Small intestine (tissue), 7 donors: ENCODE data around the gene SPTB. TPM values are rescaled to one million over a fixed set of nuclear protein-coding genes. Genes with fewer than 3 reads are reported as not detected.
"Not testable (repeated sequence)": the region's sequence is repeated elsewhere in the genome, so short reads cannot be mapped to it uniquely, and the experiment has no call there.

ENCODE experiments used
- DNase-seq, 2 donors: peaks; one replicate each; pipeline versions ENCODE4 v3.0.0 to v3.0.0-alpha.2; 2013
- FAIRE-seq: peaks from 2 replicates; lab custom pipeline; 2012; peaks lifted over from hg19 to GRCh38; lab: Jason Lieb, UNC
- H3K27ac ChIP-seq, 3 donors: one replicate each; pipeline ENCODE4 v1.5.1; 2013; ENCODE audit warnings: low read length in 2 of 3, mild to moderate bottlenecking in 2 of 3, control low read depth in 1 of 3, inconsistent platforms in 1 of 3, low read depth in 1 of 3, moderate library complexity in 1 of 3
- H3K27me3 ChIP-seq, 3 donors: one replicate each; pipeline ENCODE4 v1.6.1; 2013; ENCODE audit warnings: low read length in 3 of 3, inconsistent platforms in 1 of 3; ENCODE audit not compliant: control insufficient read depth in 3 of 3, insufficient read depth in 3 of 3
- H3K36me3 ChIP-seq, 3 donors: one replicate each; pipeline ENCODE4 v1.6.1; 2013; ENCODE audit warnings: low read length in 3 of 3, inconsistent platforms in 1 of 3, low read depth in 1 of 3, mild to moderate bottlenecking in 1 of 3, moderate library complexity in 1 of 3; ENCODE audit not compliant: control insufficient read depth in 3 of 3, insufficient read depth in 2 of 3
- H3K4me1 ChIP-seq, 3 donors: one replicate each; pipeline ENCODE4 v1.6.1; 2013; ENCODE audit warnings: low read length in 2 of 3, inconsistent platforms in 1 of 3, low read depth in 1 of 3, mild to moderate bottlenecking in 1 of 3, moderate library complexity in 1 of 3; ENCODE audit not compliant: control insufficient read depth in 3 of 3, insufficient read depth in 2 of 3
- H3K4me3 ChIP-seq, 3 donors: one replicate each; pipeline ENCODE4 v1.5.1; 2013; ENCODE audit warnings: low read length in 3 of 3, control low read depth in 1 of 3, inconsistent platforms in 1 of 3, low read depth in 1 of 3, mild to moderate bottlenecking in 1 of 3, moderate library complexity in 1 of 3
- H3K9me3 ChIP-seq, 2 donors: one replicate each; pipeline ENCODE4 v1.6.1; 2013; ENCODE audit warnings: low read depth in 1 of 2, low read length in 1 of 2; ENCODE audit not compliant: control insufficient read depth in 2 of 2, insufficient read depth in 1 of 2
- WGBS, 3 donors: extraction: QIAGEN DNeasy Blood & Tissue Kit; methylation state at CpG; one replicate each; pipeline ENCODE4 v1.1.7; 2013; 5-methylcytosine and 5-hydroxymethylcytosine counted together
- polyA plus RNA-seq, 4 donors: library from polyadenylated mRNA; stranded (reverse) in 3 of 4; unstranded in 1 of 4; fragments of 200-250 nt in 3 of 4; fragments of 120-200 nt in 1 of 4; gene quantifications; one replicate each; pipeline versions ENCODE4 v1.2.1 to v1.2.3, GENCODE V29; 2013
- donor health status: healthy with polysubstance abuse.
- donor health status: control.
- donor health status: control.
- donor health status: Bipolar disorder and iron deficiency.
- donor health status: healthy.

Gene SPTB
- polyA plus RNA-seq, 4 donors, result under 0.01 to 1.2 (median 0.66) TPM

DNA sequence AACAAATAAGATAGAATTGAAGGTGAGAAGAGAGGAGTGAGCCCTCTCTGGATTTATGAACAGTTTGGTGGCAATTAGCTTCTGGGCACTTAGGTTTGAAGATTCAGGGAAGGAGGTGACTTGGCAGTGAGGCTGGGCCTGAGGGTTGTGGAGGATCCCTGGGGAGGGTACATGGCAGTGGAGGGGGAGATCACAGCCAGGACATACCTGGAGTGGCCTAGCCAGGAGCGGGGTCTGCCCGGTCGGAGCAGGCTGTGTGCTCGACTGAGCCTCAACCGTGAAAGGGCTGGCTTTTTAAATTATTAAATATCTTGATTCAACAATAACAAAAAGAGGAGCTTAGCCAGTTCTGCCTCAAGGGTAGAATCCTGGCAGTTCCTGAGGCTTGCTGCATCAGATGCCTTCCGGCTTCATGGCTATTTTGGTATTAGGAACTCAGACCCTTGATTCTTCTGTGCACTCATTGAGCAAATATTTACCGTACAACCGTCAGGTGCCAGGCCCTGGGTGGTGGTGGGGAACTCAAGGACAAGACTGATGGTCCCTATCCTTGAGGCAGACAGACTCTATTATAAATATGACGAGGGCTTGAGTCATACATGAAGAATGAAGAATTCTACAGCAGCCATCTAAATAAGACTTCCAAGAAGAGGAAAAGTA, 73.4 kb downstream of the SPTB start:
- Histone ChIP-seq H3K36me3 (no peaks in the 10 kb centered on the region), H3K9me3 (no peaks in the 10 kb centered on the region), H3K4me1 (no peaks in the 10 kb centered on the region), H3K4me3 (no peak overlapping the region), H3K27me3 (no peaks in the 10 kb centered on the region), H3K27ac (no peak overlapping the region)
- WGBS, 3 donors, result 80 to 85% (median 84%) methylated on average over 9 of the region's 9 CpGs
- FAIRE-seq (no peak), DNase-seq (no peak)

GRCh38 chr14:64805646-64806045, 74.1 kb downstream of the SPTB start:
- not testable (repeated sequence) for DNase-seq, H3K4me1 ChIP-seq, H3K36me3 ChIP-seq, H3K27me3 ChIP-seq, H3K27ac ChIP-seq, H3K9me3 ChIP-seq, H3K4me3 ChIP-seq, FAIRE-seq
- WGBS, 3 donors, result 95 to 100% (median 98%) methylated on average over 3 of the region's 3 CpGs

DNA sequence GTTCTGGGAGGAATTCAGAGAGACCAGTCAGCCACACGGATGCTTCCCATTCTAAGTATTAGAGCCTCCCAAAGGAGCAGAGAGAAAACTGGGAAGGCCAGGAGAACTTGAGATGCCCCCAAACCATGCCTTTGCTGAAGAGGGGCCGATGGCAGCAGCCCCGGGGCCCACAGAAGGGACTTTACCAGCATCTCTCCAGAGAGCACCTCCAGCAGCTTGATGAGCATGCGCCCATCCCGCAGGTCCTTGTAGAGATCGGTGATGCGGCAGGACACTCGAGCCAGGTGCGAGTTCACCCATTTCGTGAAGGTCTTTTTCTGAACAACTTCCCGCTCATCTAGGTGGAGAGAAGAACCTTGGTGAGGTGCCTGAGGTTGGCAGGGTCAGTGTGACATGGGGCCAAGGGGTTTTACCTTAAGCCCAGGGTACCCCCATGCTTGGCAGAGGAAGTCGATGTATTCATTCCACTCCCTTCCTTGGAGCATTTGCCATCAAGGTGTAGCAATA, 74.9 kb downstream of the SPTB start:
- H3K36me3 ChIP-seq, result no peaks in the 10 kb centered on the region
- FAIRE-seq, result no peak
- no peak for DNase-seq

DNA sequence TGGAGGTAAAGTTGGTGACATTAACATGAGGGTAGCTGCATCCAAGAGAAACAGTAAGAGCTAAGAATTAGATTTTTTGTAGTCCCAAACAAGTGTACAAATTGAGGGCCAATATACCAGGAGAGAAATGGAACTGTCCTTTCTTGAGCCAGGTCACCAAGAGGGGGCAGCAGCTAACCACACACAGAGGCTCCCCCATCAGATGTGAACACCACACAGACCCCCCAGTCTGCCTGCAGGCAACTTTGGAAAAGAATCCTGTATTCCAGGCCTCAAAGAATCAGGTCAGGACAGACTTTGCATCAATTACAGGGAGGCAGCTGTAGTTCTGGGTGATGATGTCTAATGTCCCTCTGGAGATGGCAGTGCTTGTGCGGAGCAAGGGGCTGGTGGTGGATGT, 77.9 kb downstream of the SPTB start:
- H3K4me1 ChIP-seq, result no peaks in the 10 kb centered on the region
- H3K4me3 ChIP-seq, result no peak overlapping the region
- FAIRE-seq (no peak), DNase-seq (no peak)
- 88 to 100% (median 93%) methylated on average over 1 of the region's 1 CpG for WGBS, 3 donors
- no peaks in the 10 kb centered on the region for H3K27me3 ChIP-seq
- H3K27ac ChIP-seq, result no peak overlapping the region
- H3K9me3 ChIP-seq, result peaks cover 0 to 3% of the 10 kb centered on the region in 2 donors
- H3K36me3 ChIP-seq, result no peaks in the 10 kb centered on the region

More for the DNA sequence above, 74.9 kb downstream of the SPTB start:
- H3K4me1 ChIP-seq, result no peaks in the 10 kb centered on the region
- WGBS, 3 donors, result 86 to 90% (median 88%) methylated on average over 12 of the region's 12 CpGs
- no peaks in the 10 kb centered on the region for H3K9me3 ChIP-seq
- H3K27ac ChIP-seq, result no peak overlapping the region
- H3K27me3 ChIP-seq, result no peaks in the 10 kb centered on the region
- no peak overlapping the region for H3K4me3 ChIP-seq

DNA sequence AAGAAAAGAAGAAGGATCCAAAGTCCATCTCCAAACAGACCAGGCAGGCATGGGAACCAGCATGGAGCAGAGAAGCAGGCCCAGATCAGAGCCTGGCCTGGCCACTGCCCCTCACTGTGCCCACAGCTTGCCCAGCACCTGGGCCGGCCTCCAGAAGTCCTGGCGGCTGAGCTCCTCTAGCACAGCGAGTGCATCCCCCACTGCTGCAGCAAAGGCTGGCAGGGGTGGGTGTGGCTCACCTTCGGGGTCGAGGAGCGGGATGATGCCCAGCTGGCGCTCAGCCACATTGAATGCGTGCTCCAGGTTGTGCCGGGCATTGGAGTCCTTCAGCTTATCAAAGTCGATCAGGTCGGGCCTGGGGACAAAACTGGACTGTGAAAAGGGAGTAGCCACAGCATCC, 78.7 kb downstream of the SPTB start:
- no peak for DNase-seq
- H3K9me3 ChIP-seq, result peaks cover 0 to 3% of the 10 kb centered on the region in 2 donors
- WGBS, 3 donors, result 62 to 84% (median 74%) methylated on average over 11 of the region's 11 CpGs
- no peaks in the 10 kb centered on the region for H3K36me3 ChIP-seq
- H3K27me3 ChIP-seq, result no peaks in the 10 kb centered on the region
- H3K27ac ChIP-seq, result no peak overlapping the region
- no peak for FAIRE-seq
- H3K4me3 ChIP-seq, result no peak overlapping the region
- no peaks in the 10 kb centered on the region for H3K4me1 ChIP-seq

DNA sequence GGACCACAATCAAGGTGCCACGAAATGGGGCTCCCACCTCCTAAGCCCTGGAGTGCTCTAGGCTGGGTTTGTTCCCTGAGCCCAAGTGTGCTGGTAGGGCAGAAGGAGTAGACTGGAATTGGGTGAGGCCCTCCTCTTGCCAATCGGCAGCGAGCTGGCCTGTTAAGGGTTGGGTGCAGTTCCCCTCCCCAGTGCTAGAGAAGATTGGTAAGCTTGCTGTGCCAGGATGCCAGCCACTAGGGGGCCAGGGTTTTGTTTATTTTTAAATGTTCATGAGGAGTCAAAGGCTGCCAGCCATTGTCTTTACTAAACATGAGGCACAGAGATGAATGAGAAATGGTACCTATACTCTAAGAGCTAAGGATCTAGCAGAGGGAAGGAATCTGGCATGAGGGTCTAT, 79.7 kb downstream of the SPTB start:
- FAIRE-seq (no peak), DNase-seq (peak; percentile 11 to 23)
- WGBS, 3 donors, result 62 to 74% (median 67%) methylated on average over 3 of the region's 3 CpGs
- Histone ChIP-seq H3K36me3 (no peaks in the 10 kb centered on the region), H3K4me3 (no peak overlapping the region), H3K4me1 (no peaks in the 10 kb centered on the region), H3K27me3 (no peaks in the 10 kb centered on the region), H3K27ac (no peak overlapping the region), H3K9me3 (peaks cover 0 to 3% of the 10 kb centered on the region in 2 donors)

DNA sequence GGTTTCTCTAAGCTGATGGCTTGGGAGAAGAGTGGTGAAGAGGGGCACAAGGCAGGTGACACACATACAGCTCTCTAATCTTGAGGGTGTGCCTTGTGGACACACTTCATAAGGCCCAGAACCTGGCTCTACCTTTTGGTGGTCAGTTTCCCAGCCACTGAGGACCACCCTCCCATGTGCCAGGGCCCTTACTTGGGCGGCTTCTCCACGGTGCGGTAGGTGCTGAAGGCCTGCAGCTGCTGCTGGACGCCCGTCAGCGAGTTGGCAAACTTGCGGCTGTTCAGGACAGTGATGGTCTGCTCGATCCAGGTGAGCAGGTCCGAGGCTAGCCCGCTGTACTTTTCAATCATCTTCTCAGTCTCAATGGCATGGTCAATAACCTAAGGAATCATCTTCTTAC, 80.2 kb downstream of the SPTB start:
- FAIRE-seq, result no peak
- Histone ChIP-seq H3K36me3 (no peaks in the 10 kb centered on the region), H3K4me1 (no peaks in the 10 kb centered on the region), H3K27me3 (no peaks in the 10 kb centered on the region), H3K4me3 (no peak overlapping the region), H3K9me3 (peaks cover 0 to 3% of the 10 kb centered on the region in 2 donors), H3K27ac (no peak overlapping the region)
- 94 to 96% (median 95%) methylated on average over 10 of the region's 10 CpGs for WGBS, 3 donors
- no peak for DNase-seq

DNA sequence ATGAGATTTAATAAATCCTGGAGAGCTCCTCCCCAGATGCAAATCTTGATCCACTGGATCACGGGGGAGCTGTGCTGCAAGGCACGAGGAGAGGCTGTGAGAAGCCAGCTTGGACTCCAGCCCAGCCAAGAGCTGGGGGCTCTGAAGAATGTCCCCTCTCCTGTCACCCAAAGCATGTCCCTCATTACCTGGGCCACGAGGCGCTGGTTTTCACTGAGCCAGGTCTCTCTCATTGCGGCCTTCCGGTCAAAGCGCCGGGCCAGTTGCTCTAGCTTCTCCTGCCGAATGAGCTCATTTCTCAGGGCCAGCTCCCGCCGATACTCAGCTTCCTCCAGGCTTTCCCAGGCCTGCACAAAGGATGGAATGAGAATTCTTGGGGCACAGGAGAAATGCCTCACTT, 83.3 kb downstream of the SPTB start:
- H3K4me1 ChIP-seq, result no peaks in the 10 kb centered on the region
- H3K27ac ChIP-seq, result no peak overlapping the region
- FAIRE-seq, result no peak
- WGBS, 3 donors, result 89 to 95% (median 90%) methylated on average over 11 of the region's 11 CpGs
- no peak for DNase-seq
- H3K9me3 ChIP-seq, result peaks cover 0 to 3% of the 10 kb centered on the region in 2 donors
- H3K36me3 ChIP-seq, result no peaks in the 10 kb centered on the region
- H3K4me3 ChIP-seq, result no peak overlapping the region
- no peaks in the 10 kb centered on the region for H3K27me3 ChIP-seq

DNA sequence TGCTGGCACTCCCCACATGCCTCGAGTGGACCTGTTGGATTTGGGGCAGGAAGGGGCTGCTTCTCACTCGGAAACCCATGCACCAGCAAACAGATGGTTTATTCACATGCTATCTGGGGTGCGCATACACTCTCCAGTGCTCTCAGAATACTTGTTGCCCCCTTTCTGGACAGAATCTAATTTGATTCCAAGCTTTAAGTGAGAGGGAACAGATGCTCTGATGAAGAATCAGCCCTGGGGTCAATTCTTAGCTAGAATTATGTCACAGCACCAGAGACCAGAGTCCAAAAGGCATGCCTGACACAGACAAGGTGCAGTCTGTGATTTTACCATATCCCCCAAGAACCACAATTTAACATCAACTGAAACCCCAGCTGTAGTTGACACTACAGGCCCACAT, 83.8 kb downstream of the SPTB start:
- no peak overlapping the region for H3K27ac ChIP-seq
- H3K9me3 ChIP-seq, result peaks cover 0 to 3% of the 10 kb centered on the region in 2 donors
- WGBS, 3 donors, result 79 to 95% (median 87%) methylated on average over 3 of the region's 3 CpGs
- H3K36me3 ChIP-seq, result no peaks in the 10 kb centered on the region
- no peaks in the 10 kb centered on the region for H3K4me1 ChIP-seq
- FAIRE-seq (no peak), DNase-seq (no peak)
- no peaks in the 10 kb centered on the region for H3K27me3 ChIP-seq
- H3K4me3 ChIP-seq, result no peak overlapping the region
